GM10248 (cell line): ENCODE results near the gene ATP2B2.

Experiments used
- CTCF ChIA-PET: fragments of 300-600 bp; sonication (Branson Sonifier 250); formaldehyde crosslinking; extraction: SDS; loops from one replicate; lab custom pipeline; 2021; ENCODE audit warnings: antibody characterized with exemption; lab: Yijun Ruan, JAX
- POLR2A ChIA-PET: fragments of 350-650 bp; sonication (Branson Sonifier 250); formaldehyde crosslinking; extraction: SDS; loops from one replicate; lab custom pipeline; 2020; ENCODE audit warnings: antibody characterized with exemption; lab: Yijun Ruan, JAX
- DNase-seq: peaks from one replicate; pipeline ENCODE4 v3.0.0; 2012; ENCODE audit errors: extremely low spot score
- TF ChIP-seq, protein P1 (sequence below): IDR thresholded peaks from 2 replicates; pipeline ENCODE4 v1.5.1; 2012; ENCODE audit warnings: mild to moderate bottlenecking, low read depth; ENCODE audit errors: extremely low read depth, missing control alignments, control extremely low read depth

The ATP2B2 gene

DNA sequence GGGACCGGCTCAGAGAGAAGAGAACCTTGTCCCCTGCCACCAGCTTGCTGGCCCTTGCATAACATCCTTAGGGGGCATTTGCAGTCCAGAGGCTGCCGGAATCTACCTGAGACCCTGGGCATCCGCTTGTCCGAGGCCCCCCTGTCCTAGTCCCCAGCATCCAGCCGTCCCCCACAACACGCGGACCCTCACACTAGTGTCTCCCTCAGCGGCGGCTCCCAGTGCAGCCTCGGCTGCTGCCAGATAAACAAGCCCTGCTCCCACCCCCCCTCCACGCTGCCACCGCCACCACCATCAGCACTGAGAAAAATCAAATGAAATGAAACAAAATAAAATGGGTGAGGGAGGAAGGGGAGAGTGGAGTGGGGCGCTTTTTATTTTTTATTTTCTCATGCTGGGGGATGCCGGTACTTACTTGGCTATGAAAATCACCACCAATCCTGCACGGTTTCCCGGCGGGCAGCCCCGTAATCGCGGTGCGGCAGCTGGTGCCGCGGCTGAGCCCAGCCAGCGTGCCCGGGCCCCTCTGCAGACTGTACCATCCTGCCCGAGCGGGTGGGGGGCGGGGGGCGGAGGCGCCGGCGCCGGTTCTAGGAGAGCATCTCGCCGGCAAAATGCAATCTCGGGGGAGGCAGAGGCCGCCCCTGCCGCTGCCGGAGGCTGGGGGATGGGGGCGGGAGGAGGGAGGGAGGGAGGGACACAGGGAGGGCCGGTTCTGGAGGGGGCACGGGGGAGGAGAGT, at the start of gene ATP2B2:
TSS of gene ATP2B2 (minus strand) at position 537 of the 741 bp plus-strand sequence. CDS start 56,043 bp downstream, outside the sequence.
- TF ChIP-seq, protein P1, sequence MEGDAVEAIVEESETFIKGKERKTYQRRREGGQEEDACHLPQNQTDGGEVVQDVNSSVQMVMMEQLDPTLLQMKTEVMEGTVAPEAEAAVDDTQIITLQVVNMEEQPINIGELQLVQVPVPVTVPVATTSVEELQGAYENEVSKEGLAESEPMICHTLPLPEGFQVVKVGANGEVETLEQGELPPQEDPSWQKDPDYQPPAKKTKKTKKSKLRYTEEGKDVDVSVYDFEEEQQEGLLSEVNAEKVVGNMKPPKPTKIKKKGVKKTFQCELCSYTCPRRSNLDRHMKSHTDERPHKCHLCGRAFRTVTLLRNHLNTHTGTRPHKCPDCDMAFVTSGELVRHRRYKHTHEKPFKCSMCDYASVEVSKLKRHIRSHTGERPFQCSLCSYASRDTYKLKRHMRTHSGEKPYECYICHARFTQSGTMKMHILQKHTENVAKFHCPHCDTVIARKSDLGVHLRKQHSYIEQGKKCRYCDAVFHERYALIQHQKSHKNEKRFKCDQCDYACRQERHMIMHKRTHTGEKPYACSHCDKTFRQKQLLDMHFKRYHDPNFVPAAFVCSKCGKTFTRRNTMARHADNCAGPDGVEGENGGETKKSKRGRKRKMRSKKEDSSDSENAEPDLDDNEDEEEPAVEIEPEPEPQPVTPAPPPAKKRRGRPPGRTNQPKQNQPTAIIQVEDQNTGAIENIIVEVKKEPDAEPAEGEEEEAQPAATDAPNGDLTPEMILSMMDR: no peak
- ChIA-PET CTCF (no interaction called here), POLR2A (no interaction called here)
- DNase-seq: no peak

DNA sequence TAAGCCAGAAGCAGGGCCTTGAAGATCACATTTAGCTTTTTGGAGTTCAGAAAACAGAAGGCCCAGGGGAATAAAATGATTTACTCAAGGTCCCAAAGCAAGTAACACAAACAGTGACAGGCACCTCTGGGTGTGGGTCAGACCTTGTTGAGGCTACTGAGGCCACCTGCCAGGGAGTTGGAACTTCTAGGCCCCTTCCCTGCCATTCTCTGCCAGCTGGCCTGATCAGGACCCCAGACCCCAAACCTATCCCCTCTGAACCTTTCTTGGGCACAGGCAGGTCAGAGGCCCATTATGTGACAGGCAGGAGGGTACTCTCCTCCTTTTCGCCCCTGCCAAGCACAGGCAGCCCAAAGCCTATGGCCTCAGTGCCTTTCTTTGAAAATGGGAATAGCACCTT, 49.4 kb upstream of the ATP2B2 start:
- ChIA-PET POLR2A (no interaction called here), CTCF (no interaction called here)
- DNase-seq: no peak
- TF ChIP-seq, protein P1: no peak

DNA sequence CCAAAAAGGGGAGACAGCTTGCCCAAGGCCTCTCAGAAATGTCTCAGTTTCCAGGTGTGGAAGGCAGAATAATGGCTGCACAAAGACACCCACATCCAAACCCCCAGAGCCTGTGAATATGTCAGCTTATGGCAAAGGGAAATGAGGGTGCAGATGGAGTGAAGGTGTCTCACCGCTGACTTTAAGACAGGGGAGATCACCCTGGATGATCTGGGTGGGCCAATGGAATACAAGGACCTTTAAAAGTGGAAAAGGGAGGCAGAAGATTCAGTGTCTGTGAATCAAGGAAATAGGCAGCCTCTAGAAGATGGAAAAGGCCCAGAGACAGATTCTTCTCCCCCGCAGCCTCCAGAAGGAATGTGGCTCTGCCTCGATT, 48.8 kb upstream of the ATP2B2 start:
- no peak for DNase-seq
- CTCF ChIA-PET: no interaction called here
- TF ChIP-seq, protein P1: no peak
- POLR2A ChIA-PET: no interaction called here

DNA sequence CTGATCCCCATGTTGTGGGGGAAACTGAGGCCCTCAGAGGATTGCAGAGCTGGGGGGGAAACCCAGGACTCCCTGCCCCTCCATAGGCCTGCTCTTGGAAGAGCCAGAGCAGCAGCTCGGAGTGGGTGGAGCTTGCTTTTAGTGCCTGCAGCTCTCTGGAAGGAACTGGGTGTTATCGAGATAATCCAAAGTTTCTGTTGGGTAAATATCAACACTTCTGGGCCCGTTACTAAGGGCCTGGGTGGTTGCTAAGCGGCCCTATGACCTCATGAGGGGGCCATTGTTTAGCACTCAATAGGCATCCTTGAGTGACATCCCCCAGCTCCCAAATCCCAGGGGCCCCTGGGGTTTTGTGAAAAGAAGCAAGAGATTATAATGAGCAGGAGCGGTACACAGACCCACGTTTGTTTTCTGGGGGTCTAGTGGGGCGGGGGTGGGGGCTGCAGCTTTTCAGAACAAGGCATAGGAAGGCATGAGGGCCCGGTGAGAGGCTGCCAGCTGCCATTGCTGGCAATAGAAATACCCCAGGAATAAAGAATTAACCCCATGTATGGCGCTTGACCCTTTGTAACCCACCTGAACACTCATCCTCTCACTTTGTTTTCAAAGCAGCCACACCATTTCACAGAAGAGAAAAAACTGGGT, 48.3 kb upstream of the ATP2B2 start:
- ChIA-PET CTCF (interaction anchor here (1.5 to 1.7 kb wide), 2 partner anchors 11 to 44 kb away, joined by 3 to 4 read pairs; no protein-coding TSS in a partner anchor), POLR2A (no interaction called here)
- TF ChIP-seq, protein P1: no peak
- no peak for DNase-seq

DNA sequence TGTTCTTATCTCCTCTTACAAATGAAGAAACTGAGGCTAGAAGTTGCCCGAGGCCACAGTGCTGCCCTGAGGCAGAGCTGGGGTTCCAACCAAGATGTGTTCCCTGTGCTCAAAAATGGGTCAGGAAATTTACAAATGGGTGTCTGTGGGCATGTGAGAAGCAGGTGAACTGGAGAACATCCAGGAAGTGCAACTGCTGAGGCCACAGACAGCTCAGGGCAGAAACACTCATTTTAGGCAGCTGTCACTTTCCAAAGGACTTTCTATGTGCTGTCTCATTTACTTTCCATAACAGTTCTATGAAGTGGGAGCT, 47.2 kb upstream of the ATP2B2 start:
- CTCF ChIA-PET: interaction anchor here (1.5 to 1.7 kb wide), 2 partner anchors 12 to 43 kb away, joined by 3 to 4 read pairs; no protein-coding TSS in a partner anchor
- TF ChIP-seq, protein P1: no peak
- POLR2A ChIA-PET: no interaction called here
- DNase-seq: no peak

DNA sequence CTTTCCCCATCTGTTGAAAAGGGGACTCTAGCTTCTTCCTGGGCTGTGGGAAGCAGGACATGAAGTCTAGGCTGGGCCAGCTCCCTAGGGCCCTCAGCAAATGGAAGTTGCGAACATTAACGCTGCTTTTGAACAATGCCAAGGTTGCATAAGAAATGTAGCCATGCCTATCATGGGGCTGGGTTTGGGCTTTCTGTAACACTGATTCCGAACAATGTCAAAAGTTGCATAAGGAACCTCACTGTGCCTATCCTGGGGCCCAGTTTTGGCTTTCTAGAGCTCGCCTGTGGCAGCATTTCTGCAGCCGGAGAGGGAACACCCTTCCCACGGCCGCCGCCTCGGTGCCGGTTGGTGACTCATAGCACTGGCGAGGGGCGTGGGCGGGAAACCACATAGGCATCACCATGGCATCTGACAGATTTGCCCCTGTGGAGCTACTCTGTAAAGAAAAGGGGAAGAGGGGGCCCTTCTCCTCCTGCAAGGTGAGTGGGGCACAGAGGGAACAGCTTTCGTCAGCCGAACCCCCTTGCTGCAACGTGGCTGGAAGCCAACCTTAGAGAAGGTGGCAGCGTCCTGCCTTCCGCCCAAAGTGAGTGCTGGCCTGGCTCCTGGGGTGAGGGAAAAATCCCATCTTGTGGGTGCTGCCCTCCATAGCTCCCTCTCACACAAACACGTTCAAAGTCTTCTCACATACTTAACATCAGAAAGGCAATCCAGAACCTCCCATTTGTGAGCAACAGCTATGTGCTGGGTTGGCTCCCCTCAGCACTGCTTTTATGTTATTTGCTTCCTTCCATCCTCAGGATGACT, 46.6 kb upstream of the ATP2B2 start:
- CTCF ChIA-PET: interaction anchor here (1.7 kb wide), 1 partner anchor 42 kb away, joined by 4 read pairs; no protein-coding TSS in a partner anchor
- TF ChIP-seq, protein P1: no peak
- no peak for DNase-seq
- POLR2A ChIA-PET: no interaction called here
